Ecto neural progenitor cell (in vitro differentiated cells): Measurements from ENCODE around the gene H6PD.

Experiments used
- DNase-seq: peaks from one replicate; pipeline ENCODE4 v3.0.0-alpha.2; 2018; ENCODE audit warnings: low spot score

Gene H6PD

GRCh38 chr1:9260059-9260766 is 25.6 kb downstream of the H6PD start:
- DNase-seq = no peak

DNA sequence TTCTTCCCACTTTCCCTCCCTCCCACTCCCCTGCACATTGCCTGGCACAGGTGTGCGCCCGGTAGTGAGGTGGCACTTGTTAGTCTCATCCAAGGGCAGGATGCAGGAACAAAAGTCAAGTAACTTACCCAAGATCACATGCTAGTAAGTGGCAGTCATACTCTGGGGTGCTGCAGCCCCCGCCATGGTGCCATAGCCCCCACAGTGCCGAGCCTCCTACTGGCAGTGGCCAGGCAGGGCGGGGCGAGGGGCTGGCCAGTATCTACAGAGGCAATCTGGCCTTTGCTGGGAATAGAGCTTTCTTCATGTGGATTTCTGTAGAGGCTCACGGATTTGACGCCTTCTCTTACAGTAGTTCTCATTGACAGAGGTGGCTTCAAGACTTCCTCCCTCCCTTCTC is 26.9 kb downstream of the H6PD start:
- DNase-seq = no peak

DNA sequence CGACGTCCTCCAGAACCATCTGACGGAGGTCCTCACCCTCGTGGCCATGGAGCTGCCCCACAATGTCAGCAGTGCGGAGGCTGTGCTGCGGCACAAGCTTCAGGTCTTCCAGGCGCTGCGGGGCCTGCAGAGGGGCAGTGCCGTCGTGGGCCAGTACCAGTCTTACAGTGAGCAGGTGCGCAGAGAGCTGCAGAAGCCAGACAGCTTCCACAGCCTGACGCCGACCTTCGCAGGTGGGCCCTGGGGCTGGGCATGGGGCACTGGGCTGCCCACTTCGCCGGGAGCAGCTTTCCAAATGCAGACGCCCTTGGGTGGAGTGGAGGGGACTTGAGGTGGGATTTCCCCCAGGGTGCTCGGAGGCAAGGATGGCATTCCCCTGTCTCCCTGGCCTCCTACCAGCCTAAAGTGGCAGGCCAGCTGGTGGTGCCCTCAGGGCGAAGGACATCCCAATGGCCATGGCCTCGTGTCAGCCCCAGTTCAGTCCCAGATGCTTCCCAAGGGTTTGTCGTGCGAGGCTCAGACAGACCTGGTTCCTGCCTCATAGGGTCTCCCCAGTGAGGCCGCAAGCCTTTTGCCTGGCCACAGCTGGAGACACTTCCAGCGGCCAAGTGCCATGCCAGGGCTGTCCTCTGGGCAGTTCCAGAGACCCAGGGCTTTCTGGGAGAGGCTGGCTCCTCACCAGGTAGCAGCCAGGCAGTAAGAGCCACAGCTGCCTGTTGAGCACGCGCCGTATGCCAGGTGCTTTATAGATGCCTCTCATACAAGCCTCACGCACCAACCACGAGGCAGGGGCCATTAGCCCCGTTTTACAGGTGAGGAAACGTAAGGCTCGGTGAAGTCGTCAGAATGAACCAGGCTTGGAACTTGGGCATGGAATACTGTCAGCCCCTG is 27.8 kb downstream of the H6PD start:
- no peak for DNase-seq

- no peak for DNase-seq
These were observed 28.8 kb downstream of the H6PD start for GRCh38 chr1:9263276-9263855.

GRCh38 chr1:9263984-9264872 is 29.7 kb downstream of the H6PD start:
- no peak for DNase-seq

GRCh38 chr1:9265037-9265436 is 30.5 kb downstream of the H6PD start:
- DNase-seq = no peak

DNA sequence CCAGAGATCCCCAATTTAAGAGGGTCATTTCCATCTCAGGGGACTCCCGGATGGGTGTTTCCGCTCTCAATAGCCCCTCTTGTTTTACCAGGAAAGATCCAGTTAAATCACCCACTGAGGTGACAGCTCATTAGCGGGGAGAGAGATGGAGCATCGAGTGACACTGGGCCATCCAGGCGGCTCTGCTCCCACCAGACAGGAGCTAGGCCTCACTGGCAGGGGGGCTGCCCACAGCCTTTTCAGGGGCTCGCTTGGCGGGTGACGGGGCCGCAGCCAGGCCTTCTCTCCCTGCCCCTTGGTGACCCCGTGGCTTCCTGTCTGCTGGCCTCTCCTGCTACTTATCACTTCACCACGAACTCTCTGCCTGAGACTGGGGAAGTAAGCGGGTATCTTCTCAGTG is 31.4 kb downstream of the H6PD start:
- DNase-seq = no peak

- no peak for DNase-seq
These were observed 32.7 kb downstream of the H6PD start for GRCh38 chr1:9267352-9267686.

GRCh38 chr1:9267827-9268581 is 33.4 kb downstream of the H6PD start:
- DNase-seq = no peak

DNA sequence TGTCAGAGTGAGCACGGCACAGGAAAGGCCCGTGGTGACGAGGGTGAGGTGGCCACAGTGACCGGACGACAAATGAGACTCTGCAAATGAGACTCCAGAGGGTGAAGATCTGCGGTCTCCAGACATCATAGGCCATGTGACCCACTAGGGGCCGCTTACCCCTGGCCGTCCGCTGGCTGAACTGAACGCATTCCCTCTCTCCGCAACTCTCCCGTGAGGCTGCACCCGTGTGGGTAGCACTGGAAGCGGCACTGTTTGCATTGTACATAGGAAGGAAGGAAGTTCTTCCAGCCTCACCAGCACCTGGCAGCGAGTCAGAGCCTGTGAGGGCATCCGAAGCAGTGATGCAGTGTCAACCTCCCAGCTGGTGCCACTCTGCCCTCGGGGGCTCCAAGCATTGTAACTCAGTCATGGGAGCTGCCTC is 34.5 kb downstream of the H6PD start:
- DNase-seq = no peak

DNA sequence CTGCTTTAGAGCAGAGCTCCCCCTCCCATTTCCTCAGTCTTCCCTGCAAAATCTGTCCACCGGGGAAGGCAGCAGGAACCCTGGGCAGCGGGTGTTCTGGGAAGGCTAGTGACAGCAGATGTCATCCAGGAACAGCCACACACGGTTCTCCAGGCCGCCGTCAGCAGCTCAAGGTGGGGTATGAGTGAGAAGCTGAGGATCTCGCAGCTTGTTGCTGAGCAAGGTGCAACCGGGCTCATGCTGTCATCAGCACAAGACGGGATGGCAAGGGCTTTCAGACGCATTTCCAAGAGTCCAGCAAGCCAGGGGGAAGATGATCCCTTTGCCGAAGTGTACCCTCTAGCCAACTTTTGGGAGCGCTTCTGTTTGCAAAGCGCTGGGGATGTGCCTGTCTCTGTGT is 35.1 kb downstream of the H6PD start:
- no peak for DNase-seq

- no peak for DNase-seq
These were observed 35.8 kb downstream of the H6PD start for GRCh38 chr1:9270290-9270883.

DNA sequence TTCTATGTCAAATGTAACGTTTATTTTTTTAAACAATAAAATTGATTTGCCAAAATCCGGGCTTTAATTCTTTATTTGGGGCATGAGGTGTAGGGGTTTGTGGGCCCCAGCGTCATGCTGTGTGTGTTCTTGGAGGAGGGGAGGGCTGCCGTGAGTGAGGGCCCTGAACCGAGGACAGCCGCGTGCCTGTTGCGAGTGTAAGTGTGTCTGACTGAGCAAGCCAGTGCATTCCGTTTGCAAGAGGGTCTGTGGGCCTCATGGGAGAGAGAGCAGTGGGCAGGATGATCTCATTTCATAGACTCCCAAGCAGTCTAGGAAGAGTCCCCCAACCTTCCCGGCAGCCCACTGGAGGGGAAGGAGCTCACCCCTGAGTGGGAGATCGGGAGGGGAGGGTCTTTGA is 36.7 kb downstream of the H6PD start:
- no peak for DNase-seq

DNA sequence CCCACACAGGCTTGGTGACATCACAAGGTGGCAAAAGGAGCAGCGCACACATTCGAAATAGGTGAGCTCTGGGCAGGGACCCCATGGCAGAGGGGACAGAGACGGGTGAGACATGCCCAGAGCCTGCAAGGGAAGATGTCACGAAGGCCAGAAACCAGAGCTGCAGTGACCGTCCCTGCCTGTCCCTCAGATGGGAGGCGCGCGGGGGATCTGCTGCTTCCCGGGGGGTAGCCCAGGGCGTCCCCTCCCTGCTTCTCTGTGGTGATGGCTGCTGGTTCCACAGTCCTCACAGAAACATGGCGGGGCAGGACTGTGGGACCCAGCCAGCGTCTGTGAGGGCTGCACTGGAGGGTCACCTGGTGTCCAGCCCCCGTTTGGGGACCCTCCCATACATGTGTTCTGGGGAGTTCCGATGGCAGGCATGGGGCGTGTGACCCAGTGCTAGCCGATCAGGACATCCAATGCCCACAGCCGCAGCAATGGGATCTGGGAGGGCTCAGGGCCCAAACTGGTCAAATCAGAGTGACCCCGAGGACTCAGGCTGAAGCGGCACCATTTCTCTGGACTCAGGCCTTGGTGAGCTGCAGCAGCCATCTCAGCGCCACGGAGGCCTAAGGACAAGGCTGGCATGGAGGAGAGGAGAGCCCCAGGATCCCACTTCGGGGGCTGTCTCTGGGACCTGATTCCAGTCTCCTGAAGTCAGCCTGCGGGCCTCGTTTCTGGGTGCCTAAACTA is 37.5 kb downstream of the H6PD start:
- DNase-seq = no peak

DNA sequence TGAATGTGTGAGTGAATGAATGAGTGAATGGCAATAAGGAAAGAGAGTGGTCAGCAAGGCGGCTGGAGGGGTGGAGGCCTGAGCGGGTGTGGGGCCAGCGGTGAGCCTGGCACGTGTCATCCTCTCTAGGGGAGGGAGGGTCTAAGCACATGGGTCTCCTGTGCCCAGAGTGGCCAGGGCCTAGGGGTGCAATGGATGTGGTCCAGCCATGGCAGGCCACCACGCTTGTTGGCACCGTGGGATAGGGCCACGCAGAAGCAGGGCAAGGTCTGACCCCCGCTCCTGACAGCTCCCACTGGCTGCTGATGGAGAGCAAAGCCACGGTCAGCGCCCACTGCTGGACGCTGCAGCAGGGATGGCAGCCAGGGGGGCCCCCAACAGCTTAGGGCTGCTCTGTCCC is 38.6 kb downstream of the H6PD start:
- DNase-seq = no peak

DNA sequence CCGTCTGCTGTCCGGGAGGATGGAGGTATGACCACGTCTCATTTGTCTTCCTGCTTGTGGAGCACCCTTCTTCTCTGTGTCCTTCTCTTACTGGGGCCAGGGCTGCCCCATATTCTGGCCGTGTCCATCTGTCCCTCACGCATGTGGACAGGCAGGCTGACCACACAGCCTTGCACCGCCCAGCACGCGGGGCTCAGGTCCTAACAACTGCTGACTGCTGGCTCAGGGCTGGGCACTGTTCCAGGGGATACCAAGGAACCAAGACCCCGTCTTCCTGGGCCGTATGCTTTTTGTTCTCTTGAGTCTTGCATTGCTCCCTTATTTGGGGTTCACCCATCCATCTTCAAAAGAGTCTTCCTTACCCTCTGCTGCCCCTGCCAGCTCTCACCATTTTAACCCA is 40.6 kb downstream of the H6PD start:
- no peak for DNase-seq

GRCh38 chr1:9275567-9276034 is 41.0 kb downstream of the H6PD start:
- no peak for DNase-seq

- no peak for DNase-seq
These were observed 43.5 kb downstream of the H6PD start for GRCh38 chr1:9278116-9278515.

DNA sequence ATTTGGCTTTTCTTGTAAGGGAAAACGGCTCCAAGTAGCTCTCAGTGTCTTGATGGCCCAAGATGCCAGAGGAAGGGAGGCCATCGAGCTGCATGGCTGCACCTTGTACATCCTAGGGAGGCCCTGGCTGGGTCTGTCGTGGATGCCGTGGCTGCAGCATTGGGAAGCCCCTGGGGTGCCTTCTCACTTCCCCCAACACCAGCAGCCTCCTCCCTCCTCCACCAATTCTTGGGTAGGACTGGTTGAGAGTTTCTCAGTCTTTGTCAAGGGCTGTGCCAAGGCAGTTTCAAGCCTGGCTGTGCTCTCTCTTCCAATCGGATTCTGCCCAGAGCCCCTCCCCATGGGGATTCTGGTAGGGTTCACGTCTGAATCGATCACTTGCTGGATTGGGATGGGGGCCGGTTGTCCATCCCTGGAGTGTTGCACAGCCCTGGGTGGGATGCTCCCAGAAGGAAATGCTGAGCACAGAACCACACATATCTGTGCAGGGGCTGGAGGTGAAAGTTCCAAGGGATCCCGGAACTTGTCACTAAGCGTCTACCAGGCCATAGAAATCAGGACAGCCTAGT is 44.1 kb downstream of the H6PD start:
- DNase-seq = no peak
